K562 (cell line): ENCODE results near the gene ZER1. TPM values are rescaled to one million over a fixed set of nuclear protein-coding genes. Genes with fewer than 3 reads are reported as not detected.

Experiments
- CHCHD3 ChIP-seq: fragments of 250-450 bp; sonication (Bioruptor Pico); IDR thresholded peaks from 2 replicates; pipeline ENCODE4 v2.1.2; 2022; ENCODE audit warnings: mild to moderate bottlenecking
- FOXP1 ChIP-seq: sonication (generic); formaldehyde crosslinking; IDR thresholded peaks from 2 replicates; pipeline ENCODE4 v1.8.0; 2022; ENCODE audit warnings: mild to moderate bottlenecking, missing genetic modification reagents
- GTF2E2 ChIP-seq: fragments of 200-800 bp; sonication (Bioruptor generic); IDR thresholded peaks from 2 replicates; pipeline ENCODE4 v1.6.1; 2016; ENCODE audit warnings: missing genetic modification characterization, missing compliant biosample characterization
- HDAC8 ChIP-seq: fragments of 450-650 bp; IDR thresholded peaks from 2 replicates; pipeline ENCODE4 v1.6.1; 2016; ENCODE audit warnings: mild to moderate bottlenecking, missing genetic modification characterization, moderate library complexity, missing compliant biosample characterization
- KLF10 ChIP-seq: fragments of 250-450 bp; sonication (Bioruptor Pico); IDR thresholded peaks from 2 replicates; pipeline ENCODE4 v1.6.1; 2021; ENCODE audit warnings: matching md5 sums
- MBD2 ChIP-seq: sonication (generic); IDR thresholded peaks from 2 replicates; pipeline ENCODE4 v1.6.1; 2016; ENCODE audit warnings: low read depth, borderline replicate concordance
- NCOR1 ChIP-seq: fragments of 450-650 bp; IDR thresholded peaks from 2 replicates; pipeline ENCODE4 v1.6.1; 2016; ENCODE audit warnings: mild to moderate bottlenecking, moderate library complexity
- OTX1 ChIP-seq: fragments of 450-650 bp; formaldehyde crosslinking; IDR thresholded peaks from 2 replicates; pipeline ENCODE4 v1.4.0; 2022; ENCODE audit warnings: mild to moderate bottlenecking
- PCBP1 ChIP-seq: fragments of 200-400 bp; formaldehyde crosslinking; IDR thresholded peaks from 2 replicates; pipeline ENCODE4 v1.6.1; 2018; ENCODE audit warnings: mild to moderate bottlenecking, low read depth, low read length; ENCODE audit not compliant: poor library complexity, severe bottlenecking
- U2AF2 ChIP-seq: fragments of 200-400 bp; formaldehyde crosslinking; optimal IDR thresholded peaks from 2 replicates; pipeline ENCODE3; 2017; ENCODE audit warnings: low read depth, mild to moderate bottlenecking, low read length
- ZNF124 ChIP-seq: sonication (generic); formaldehyde crosslinking; IDR thresholded peaks from 2 replicates; pipeline ENCODE4 v1.8.1; 2022; ENCODE audit warnings: missing genetic modification reagents
- ZNF134 ChIP-seq: fragments of 250-450 bp; sonication (Bioruptor Pico); conservative IDR thresholded peaks from 2 replicates; pipeline ENCODE4 v1.4.0; 2020
- ZNF165 ChIP-seq: fragments of 250-450 bp; sonication (Bioruptor Pico); IDR thresholded peaks from 2 replicates; pipeline ENCODE4 v1.4.0; 2020; ENCODE audit warnings: borderline replicate concordance
- polyA plus RNA-seq, 8 experiments: library from polyadenylated mRNA; depleted of rRNA in 4 of 8; stranded (reverse) in 5 of 8; unstranded in 3 of 8; fragments of >200 nt; fragmentation: Nextera tagmentation in 2 of 8; fragmentation: Illumina TruSeq in 1 of 8; extraction: Ambion mirVana in 2 of 8; extraction: Trizol in 1 of 8; gene quantifications; 2 replicates each; pipeline versions ENCODE4 v1.2.1 to v1.2.3, GENCODE V29; 2011 to 2014; ENCODE audit warnings: inconsistent platforms in 1 of 8, missing spikeins in 1 of 8
- total RNA-seq, 7 experiments: library from RNA; depleted of rRNA in 6 of 7; stranded (reverse); fragments of >200 nt in 6 of 7; fragmentation: Illumina TruSeq in 2 of 7; extraction: Trizol in 2 of 7; gene quantifications; 2 replicates each; pipeline versions ENCODE4 v1.2.1 to v1.2.3, GENCODE V29; 2011 to 2021; ENCODE audit warnings: low replicate concordance in 1 of 7
- TF ChIP-seq, protein P1 (sequence below): sonication (generic); formaldehyde crosslinking; IDR thresholded peaks from 2 replicates; pipeline ENCODE4 v1.8.0; 2022; ENCODE audit warnings: mild to moderate bottlenecking, missing genetic modification reagents
- TF ChIP-seq, protein P2 (sequence below): fragments of 450-650 bp; formaldehyde crosslinking; IDR thresholded peaks from 2 replicates; pipeline ENCODE4 v1.4.0; 2020; ENCODE audit warnings: mild to moderate bottlenecking, moderate library complexity
- TF ChIP-seq, protein P3 (sequence below): fragments of 450-650 bp; IDR thresholded peaks from 2 replicates; pipeline ENCODE4 v1.6.1; 2017; ENCODE audit warnings: mild to moderate bottlenecking, moderate library complexity
- TF ChIP-seq, protein P4 (sequence below): fragments of 450-650 bp; IDR thresholded peaks from 2 replicates; pipeline ENCODE4 v1.6.1; 2017; ENCODE audit warnings: antibody characterized with exemption, mild to moderate bottlenecking

ZER1 gene
- total and polyA plus RNA-seq, 9 of the 15 experiments (the other 6 are each of a cell fraction or from before 2014, with no cell fraction given): 0.07 to 10.7 (median 6.2) TPM

DNA sequence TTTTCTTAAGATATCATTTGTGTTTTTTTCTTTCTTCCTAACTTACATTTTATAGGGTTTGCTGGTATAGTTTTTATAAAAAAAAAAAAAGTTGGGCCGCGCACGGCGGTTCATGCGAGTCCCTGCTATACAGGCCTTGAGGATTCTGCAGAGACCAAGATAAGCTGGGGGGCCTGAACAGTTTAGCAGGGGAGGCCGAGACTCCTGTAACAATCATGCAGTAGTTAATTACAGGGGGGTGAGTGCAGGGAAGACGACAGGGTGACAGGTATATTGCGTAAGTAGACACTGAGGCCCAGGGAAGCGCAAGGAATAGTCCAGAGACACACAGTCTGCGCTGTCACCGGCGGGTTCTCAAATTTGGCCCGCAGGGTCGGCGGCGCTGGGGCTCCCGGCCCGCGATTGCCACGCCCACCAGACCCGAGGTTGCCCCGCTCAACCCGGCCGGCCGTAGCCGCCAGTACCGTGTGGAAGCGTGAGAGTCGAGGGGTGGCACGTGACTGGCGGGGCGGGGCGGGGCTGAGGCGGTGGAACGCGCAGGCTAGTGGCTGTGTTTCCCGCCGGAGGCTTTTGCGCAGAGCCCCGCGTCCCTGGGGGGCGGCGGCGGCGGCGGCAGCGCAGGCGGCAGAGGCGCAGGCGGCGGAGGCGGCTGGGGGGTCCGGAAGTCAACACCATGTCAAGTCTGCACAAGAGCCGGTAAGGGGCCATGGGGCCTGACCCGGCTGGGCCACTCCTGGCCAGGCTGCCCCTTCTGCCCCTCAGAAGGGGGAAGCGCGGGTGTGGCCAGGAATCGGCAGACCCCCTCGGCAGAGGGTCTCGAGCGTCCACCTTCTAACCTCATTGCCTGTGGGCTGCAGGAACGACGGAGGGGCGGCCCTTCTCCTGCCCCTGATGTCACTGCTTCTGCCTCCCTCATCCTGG, 15.2 kb upstream of the ZER1 start, which contains the start of gene TBC1D13 (continued):
- TF ChIP-seq U2AF2 (no peak), FOXP1 (peak; percentile 98), CHCHD3 (no peak), KLF10 (CRISPR knock-in tag) (no peak), ZNF134 (CRISPR knock-in tag) (no peak), ZNF165 (CRISPR knock-in tag) (no peak), ZNF124 (CRISPR knock-in tag) (0 out of 2 replicates have a peak, but pooled peaks have one; percentile 68), NCOR1 (peak; percentile 69), MBD2 (peak; percentile 74; the same call in 1 of the 2 replicates), OTX1 (CRISPR knock-in tag) (no peak), GTF2E2 (tag) (peak; percentile 71; the same call in 1 of the 2 replicates), PCBP1 (no peak), HDAC8 (tag) (peak; percentile 54; the same call in 1 of the 2 replicates)
- TF ChIP-seq, protein P1, sequence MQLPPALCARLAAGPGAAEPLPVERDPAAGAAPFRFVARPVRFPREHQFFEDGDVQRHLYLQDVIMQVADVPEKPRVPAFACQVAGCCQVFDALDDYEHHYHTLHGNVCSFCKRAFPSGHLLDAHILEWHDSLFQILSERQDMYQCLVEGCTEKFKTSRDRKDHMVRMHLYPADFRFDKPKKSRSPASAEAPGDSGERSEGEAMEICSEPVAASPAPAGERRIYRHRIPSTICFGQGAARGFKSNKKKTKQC (CRISPR knock-in tag): peak; percentile 97
- TF ChIP-seq, protein P2, sequence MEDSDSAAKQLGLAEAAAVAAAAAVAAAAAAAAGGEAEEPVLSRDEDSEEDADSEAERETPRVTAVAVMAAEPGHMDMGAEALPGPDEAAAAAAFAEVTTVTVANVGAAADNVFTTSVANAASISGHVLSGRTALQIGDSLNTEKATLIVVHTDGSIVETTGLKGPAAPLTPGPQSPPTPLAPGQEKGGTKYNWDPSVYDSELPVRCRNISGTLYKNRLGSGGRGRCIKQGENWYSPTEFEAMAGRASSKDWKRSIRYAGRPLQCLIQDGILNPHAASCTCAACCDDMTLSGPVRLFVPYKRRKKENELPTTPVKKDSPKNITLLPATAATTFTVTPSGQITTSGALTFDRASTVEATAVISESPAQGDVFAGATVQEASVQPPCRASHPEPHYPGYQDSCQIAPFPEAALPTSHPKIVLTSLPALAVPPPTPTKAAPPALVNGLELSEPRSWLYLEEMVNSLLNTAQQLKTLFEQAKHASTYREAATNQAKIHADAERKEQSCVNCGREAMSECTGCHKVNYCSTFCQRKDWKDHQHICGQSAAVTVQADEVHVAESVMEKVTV (CRISPR knock-in tag): no peak
- TF ChIP-seq, protein P3, sequence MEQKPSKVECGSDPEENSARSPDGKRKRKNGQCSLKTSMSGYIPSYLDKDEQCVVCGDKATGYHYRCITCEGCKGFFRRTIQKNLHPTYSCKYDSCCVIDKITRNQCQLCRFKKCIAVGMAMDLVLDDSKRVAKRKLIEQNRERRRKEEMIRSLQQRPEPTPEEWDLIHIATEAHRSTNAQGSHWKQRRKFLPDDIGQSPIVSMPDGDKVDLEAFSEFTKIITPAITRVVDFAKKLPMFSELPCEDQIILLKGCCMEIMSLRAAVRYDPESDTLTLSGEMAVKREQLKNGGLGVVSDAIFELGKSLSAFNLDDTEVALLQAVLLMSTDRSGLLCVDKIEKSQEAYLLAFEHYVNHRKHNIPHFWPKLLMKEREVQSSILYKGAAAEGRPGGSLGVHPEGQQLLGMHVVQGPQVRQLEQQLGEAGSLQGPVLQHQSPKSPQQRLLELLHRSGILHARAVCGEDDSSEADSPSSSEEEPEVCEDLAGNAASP: no peak
- TF ChIP-seq, protein P4, sequence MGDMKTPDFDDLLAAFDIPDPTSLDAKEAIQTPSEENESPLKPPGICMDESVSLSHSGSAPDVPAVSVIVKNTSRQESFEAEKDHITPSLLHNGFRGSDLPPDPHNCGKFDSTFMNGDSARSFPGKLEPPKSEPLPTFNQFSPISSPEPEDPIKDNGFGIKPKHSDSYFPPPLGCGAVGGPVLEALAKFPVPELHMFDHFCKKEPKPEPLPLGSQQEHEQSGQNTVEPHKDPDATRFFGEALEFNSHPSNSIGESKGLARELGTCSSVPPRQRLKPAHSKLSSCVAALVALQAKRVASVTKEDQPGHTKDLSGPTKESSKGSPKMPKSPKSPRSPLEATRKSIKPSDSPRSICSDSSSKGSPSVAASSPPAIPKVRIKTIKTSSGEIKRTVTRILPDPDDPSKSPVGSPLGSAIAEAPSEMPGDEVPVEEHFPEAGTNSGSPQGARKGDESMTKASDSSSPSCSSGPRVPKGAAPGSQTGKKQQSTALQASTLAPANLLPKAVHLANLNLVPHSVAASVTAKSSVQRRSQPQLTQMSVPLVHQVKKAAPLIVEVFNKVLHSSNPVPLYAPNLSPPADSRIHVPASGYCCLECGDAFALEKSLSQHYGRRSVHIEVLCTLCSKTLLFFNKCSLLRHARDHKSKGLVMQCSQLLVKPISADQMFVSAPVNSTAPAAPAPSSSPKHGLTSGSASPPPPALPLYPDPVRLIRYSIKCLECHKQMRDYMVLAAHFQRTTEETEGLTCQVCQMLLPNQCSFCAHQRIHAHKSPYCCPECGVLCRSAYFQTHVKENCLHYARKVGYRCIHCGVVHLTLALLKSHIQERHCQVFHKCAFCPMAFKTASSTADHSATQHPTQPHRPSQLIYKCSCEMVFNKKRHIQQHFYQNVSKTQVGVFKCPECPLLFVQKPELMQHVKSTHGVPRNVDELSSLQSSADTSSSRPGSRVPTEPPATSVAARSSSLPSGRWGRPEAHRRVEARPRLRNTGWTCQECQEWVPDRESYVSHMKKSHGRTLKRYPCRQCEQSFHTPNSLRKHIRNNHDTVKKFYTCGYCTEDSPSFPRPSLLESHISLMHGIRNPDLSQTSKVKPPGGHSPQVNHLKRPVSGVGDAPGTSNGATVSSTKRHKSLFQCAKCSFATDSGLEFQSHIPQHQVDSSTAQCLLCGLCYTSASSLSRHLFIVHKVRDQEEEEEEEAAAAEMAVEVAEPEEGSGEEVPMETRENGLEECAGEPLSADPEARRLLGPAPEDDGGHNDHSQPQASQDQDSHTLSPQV: peak; percentile 86
